Esophagus mucosa (tissue), 1 donor: ENCODE data around the gene PTPRD. TPM values are rescaled to one million over a fixed set of nuclear protein-coding genes. Genes with fewer than 3 reads are reported as not detected.
"Not testable (repeated sequence)": the region's sequence is repeated elsewhere in the genome, so short reads cannot be mapped to it uniquely, and the experiment has no call there.

Experiments
- ATAC-seq: fragments of 200-7000 bp; cut with Tn5 transposase; one replicate; pipeline ENCODE4 v1.9.1; 2020
- total RNA-seq: library from RNA; stranded (reverse); gene quantifications from one replicate; pipeline ENCODE4 v1.2.4, GENCODE V29; 2023
- donor health status: DM: yes; HTN: yes; CAD: no.

The PTPRD gene
- total RNA-seq, 1 donor from 2014 or later, result 8.7 TPM

GRCh38 chr9:10449201-10449617 is 163.6 kb downstream of the PTPRD start:
- ATAC-seq, result not testable (repeated sequence)

- ATAC-seq, result no peak
Observed at GRCh38 chr9:10447036-10447435, 165.8 kb downstream of the PTPRD start.

DNA sequence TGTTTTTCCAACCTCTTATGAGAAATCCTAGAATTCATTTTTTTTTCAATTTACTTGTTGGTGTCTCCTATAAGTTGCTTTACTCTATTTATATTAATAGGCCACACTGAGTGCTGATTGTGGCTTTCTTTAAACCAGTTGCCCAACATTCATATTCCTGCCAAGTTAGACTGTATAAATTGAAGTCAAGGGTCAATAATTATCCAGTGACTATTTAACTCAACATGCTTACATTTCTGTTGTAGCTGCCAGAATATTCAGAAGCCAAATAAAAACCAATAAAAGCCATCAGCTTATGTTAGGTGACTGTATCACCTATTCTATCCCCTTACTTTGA is 169.0 kb downstream of the PTPRD start:
- ATAC-seq, result no peak

DNA sequence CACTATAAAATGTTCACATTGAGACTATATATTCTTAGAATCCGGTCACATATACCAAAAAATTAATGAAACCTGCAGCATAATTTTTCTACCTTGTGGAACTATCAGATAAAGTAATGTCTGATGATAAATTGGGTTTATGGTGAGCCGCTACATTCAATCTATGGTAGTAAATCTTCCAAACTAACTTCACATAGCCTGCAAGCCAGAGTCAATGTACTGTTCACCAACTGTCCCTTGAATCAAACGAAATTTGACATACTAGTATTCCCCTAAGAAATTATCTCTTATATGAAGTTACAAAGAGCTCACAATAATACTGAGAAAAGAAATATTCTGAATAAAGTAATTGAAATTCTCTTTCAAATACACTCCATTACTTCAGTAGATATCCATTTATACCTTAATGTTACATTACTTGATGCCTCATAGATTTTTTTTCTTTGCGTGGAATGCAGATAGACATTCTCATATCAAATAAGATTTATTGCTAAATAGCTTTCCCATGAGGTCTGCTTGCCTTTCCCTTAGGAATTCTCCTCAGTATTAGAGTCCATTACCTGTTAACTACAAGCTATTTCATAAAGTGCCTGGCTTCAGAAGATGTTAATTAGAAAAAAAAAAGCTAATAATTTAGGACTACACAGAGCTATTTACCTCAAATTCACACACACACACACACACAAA is 169.5 kb downstream of the PTPRD start:
- no peak for ATAC-seq

- no peak for ATAC-seq
Observed at GRCh38 chr9:10438955-10439354, 173.8 kb downstream of the PTPRD start.

DNA sequence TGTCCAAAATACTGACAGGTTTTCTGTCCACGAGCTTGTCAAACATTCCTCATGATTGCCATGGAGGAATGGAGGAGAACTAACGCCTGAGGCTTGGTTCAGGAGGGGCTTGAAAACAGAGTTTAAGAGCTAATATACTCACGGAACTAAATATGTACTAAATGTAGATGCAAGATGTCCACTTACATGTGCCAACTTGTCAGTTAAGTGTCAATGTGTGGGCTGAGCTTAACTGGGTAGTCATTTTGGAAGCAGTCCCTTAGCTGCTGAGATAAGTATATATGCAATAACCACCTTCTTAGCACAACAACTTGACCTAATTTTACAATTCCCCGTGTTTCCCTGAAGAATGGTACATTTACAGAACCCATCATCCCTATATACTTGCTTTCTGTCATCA is 176.0 kb downstream of the PTPRD start:
- no peak for ATAC-seq

DNA sequence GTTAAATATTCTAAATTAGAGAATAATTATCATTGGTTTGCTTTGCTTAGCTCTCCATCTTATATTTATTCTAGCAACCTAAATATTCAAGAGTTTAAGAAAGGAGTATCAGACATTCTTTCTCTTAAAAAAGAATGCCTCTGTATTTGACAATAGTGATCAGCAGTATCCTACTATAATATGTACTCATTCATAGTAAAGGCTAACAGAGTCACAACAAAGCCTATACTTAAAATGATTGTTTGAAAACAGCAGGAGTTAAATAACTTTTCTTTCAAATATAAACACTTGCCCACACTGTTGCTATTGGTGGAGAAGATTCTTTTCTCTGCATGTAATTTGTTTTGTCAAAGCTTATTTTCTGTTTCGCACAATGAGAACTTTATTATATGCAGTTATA is 178.4 kb downstream of the PTPRD start:
- ATAC-seq, result no peak

DNA sequence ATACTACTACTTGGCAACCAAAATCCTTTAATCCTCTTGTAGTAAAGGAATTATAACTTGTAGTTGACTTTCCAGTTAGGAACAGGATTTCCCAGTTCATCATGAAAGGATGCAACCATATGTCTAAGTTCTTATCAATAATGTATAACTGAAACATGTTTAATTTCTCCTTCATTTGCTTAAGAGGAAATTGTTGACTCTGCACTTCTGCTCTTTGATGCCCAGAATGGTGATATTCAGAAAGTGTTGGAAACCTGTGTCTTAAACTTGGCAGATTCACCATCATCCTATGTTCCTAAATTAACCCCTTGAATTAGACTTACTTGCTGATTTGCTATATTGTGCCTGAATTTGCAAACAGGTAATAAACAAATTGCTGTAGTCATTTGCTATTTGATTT is 201.5 kb downstream of the PTPRD start:
- no peak for ATAC-seq

- no peak for ATAC-seq
Observed at GRCh38 chr9:10403283-10403682, 209.5 kb downstream of the PTPRD start.

- no peak for ATAC-seq
Observed at GRCh38 chr9:10396615-10397014, 216.2 kb downstream of the PTPRD start.

- ATAC-seq, result no peak
Observed at GRCh38 chr9:10387282-10387681, 225.5 kb downstream of the PTPRD start.

GRCh38 chr9:10371824-10372223 is 241.0 kb downstream of the PTPRD start:
- no peak for ATAC-seq

- peak; percentile 43 for ATAC-seq
Observed at GRCh38 chr9:10366171-10366779, 246.5 kb downstream of the PTPRD start.

GRCh38 chr9:10354591-10354990 is 258.2 kb downstream of the PTPRD start:
- ATAC-seq, result no peak

- not testable (repeated sequence) for ATAC-seq
Observed at GRCh38 chr9:10345621-10346020, 267.2 kb downstream of the PTPRD start.

DNA sequence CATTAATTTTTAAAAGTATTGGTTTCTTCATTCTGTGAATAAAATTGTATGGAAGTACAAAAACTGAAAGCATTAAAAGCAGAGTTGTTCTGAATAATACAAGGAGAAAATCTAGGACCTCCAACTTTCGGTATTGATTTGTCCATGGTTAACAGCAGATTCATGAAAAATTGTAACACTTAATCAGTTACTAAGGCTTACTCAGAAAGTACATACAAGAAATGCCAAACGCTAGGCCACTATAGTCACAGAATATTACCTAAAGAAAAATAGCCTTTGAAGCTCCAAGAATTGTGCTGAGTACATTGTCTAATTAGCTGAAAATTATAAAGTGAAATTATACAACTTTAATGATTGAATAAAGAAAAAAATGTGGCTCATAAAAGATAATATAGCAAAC is 271.7 kb downstream of the PTPRD start:
- no peak for ATAC-seq

DNA sequence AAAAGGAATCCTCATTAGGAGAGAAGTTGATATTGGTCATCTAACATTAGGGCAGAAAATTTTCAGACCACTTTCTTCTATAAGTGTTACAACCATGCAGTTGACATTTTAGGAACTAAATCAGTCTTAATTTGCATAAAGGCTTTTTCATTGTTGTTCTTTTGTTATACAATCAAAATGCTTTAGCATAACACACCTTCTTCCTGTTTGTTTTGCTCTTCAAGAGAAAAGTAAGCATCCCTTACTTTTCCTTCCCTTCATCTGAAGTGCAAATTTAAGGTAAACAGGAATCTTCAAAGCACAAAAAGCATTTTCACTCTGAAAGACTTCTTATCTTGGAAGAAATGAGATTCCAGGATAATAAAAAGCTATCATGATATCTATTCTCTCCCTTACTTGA is 273.6 kb downstream of the PTPRD start:
- ATAC-seq, result no peak

DNA sequence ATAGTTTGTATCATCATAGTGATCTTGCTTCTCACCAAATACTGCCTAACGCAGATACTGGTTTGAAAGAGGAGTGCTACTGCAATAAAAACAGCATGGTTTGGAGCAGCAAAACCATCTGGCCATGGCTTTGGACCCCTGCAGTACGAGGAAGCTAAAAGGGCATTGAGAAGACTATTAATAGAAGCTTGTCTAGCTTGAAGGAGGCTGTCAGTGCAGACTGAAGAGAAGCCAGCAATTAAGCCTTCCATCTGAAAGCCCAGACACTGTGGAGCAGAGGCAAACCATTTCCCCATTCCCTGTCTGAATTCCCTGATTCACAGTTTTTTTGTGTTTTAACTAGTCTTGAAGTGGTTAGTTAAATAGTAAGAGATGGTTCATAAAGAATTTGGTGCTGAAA is 281.6 kb downstream of the PTPRD start:
- ATAC-seq, result no peak

DNA sequence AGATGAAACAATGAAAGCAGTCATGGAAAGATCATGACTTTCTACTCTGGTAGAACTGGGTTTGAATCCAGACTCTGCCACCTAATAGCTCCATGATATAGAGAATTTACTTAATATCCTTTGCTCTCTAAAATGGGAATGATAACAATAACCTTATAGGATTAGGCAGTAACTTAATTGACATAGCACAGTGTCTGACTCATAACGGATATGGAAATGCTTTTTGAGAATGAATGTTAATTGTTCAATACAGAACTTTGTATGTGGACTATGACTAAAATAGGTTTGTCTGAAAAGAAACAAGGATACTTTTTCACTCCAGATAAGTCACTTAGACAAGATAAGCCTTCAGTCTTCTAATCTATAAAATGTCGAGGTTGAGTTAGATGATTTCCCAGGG is 330.7 kb downstream of the PTPRD start:
- no peak for ATAC-seq

DNA sequence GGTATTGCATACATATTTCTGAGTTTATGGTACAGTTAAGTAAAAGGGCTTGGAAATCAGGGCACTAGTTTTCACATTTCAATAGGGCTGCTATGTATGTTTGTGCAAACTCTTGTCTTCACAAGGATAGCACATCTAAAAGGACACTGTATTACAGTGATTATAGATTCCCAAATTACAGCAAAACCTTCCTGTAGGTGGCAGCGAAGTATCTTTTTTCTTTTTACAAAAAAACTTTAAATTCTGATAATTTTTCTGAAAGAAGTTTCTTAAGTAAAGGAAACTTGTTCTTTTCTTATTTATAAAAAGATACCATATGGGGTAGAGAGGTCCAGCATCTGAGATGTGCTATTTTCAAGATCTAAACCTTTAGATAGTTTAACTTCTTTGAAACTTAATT is 337.8 kb downstream of the PTPRD start:
- ATAC-seq, result no peak

DNA sequence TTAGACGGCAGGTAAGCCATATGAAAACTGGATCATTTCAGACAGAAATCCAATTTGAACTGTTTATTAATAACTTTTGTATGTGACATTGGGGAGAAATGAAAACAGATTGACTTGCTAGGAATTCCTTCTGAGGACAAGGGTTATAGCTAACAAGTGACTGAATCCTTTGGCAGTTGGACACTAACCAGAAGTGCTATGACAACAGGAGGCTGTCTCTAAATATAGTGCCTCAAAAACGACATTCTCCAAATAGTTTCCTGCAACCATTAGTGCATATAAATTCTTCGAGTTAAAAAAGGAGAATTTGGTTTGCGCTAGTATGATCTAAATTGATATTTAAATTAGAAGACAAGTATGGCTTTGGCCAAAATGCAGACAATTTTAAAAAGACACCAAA is 338.6 kb downstream of the PTPRD start:
- ATAC-seq, result no peak

- no peak for ATAC-seq
Observed at GRCh38 chr9:10272830-10273229, 340.0 kb downstream of the PTPRD start.

DNA sequence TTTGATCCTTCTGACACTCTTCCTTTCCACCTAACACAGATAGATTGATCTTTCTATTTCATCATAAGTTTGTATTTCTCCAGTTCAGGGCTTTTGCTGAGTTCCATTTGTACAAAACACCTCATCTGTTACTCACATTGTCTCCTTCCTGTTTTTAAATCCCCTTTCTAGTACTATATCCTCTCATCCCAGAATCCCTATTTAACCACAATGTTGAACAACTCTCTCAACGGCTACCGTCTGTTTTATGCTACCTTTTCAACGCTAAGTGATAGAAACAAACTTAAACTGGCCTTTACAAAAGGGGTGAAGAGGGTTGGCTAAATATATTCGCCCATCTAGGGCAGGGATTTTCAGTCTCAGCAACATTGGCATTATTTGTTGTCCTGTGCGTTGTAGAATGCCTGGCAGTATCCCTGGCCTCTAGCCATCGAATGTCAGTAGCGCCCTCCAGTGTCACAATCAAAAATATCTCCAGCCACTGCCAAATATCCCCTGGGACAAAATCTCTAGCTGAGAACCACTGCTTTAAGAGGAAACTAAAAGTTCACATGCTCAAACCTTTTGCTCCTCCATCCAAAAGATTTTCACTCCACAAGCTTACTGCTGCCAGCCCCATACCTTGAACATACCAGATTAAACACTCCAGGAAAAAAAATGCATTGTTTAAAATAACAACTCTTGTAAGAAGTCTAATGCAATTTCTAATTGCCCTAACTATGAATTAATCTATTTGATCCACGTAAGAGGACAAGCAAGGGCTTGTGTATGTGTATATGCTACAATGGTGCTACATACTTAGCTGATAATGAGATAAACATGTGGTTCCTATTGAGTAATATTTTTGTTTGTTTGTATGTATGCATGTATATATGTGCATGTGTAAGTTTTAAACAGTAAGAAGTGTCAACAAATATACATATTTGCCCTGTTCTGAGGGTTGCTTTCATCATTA is 344.0 kb downstream of the PTPRD start:
- no peak for ATAC-seq

DNA sequence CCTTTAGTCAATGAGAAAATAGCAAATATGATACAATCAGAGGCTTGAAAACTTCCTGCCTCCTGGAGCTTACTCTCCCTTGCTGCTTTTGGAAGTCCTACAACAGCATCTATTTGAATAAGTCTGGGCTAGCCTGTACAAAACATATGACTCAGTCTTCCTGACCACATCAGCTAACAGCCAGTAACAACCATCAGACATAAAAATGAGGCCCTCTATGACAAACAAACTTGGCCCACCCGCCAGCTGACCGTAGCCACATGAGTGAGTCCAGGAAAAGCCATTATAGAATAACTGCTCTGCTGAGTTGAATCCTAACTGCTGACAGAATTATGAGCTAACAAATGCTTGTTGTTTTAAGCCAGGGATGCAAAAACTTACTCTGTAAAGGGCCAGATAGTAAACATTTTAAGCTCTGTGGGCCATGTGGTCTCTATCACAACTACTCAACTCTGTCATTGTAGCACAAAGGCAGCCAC is 347.6 kb downstream of the PTPRD start:
- ATAC-seq, result no peak
